WI38 (cell line): Measurements from ENCODE around the gene ZNF407.

Experiments
- H3K4me3 ChIP-seq: 2 replicates; pipeline ENCODE4 v1.5.1; 2011; ENCODE audit warnings: low read depth, mild to moderate bottlenecking, control low read depth, low read length
- CTCF ChIP-seq: IDR thresholded peaks from 2 replicates; pipeline ENCODE4 v1.5.1; 2012; ENCODE audit warnings: low read depth, mild to moderate bottlenecking, control low read depth, low read length

Gene ZNF407

GRCh38 chr18:74630804-74631203 lies 33.1 kb downstream of the ZNF407 start:
- no peak for TF ChIP-seq CTCF
- no peak overlapping the region for H3K4me3 ChIP-seq

GRCh38 chr18:74631212-74631611 lies 33.5 kb downstream of the ZNF407 start:
- TF ChIP-seq CTCF, result no peak
- H3K4me3 ChIP-seq, result no peak overlapping the region; the same call in 1 of the 2 replicates

- no peak for TF ChIP-seq CTCF
Observed at GRCh38 chr18:74631623-74632350, 34.1 kb downstream of the ZNF407 start.

DNA sequence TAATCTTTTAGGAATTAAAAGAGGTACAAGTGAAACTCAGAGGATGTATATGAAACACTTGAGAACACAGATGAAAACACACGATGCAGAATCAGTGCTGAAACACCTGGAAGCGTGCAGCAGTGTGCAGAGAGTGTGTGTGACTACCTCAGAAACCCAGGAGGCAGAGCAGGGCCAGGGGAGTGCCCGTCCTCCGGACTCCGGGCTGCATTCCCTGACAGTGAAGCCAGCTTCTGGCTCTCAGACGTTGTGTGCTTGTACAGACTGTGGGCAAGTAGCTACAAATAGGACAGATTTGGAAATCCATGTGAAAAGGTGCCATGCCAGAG lies 34.6 kb downstream of the ZNF407 start:
- TF ChIP-seq CTCF, result no peak
- H3K4me3 ChIP-seq, result no peak overlapping the region

More at GRCh38 chr18:74631623-74632350, 34.1 kb downstream of the ZNF407 start:
- peak overlapping the region; percentile 17 for H3K4me3 ChIP-seq

DNA sequence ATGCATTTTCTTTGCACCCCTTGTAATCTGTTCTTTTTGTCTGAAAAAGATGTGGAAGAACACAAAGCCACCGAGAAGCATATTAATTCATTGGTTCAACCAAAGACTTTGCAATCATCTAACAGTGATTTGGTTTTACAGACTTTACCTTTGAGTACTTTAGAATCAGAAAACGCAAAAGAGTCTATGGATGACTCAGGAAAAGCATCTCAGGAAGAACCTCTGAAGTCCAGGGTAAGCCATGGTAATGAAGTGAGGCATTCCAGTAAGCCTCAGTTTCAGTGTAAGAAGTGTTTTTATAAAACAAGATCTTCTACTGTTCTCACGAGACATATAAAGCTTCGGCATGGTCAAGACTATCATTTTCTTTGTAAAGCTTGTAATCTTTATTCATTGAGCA lies 35.2 kb downstream of the ZNF407 start:
- H3K4me3 ChIP-seq, result no peak overlapping the region
- TF ChIP-seq CTCF, result no peak

- TF ChIP-seq CTCF, result no peak
- no peak overlapping the region for H3K4me3 ChIP-seq
Observed at GRCh38 chr18:74633652-74634352, 36.1 kb downstream of the ZNF407 start.

- H3K4me3 ChIP-seq, result no peak overlapping the region
- TF ChIP-seq CTCF, result no peak
Observed at GRCh38 chr18:74635224-74635975, 37.7 kb downstream of the ZNF407 start.
